ENCODE data around the gene PSMA5. TPM values are rescaled to one million over a fixed set of nuclear protein-coding genes. Genes with fewer than 3 reads are reported as not detected.

PSMA5 gene
- total and polyA plus RNA-seq, 2 of the 13 experiments (the other 11 are each of a cell fraction or from before 2014, with no cell fraction given): 140 to 169 TPM

DNA sequence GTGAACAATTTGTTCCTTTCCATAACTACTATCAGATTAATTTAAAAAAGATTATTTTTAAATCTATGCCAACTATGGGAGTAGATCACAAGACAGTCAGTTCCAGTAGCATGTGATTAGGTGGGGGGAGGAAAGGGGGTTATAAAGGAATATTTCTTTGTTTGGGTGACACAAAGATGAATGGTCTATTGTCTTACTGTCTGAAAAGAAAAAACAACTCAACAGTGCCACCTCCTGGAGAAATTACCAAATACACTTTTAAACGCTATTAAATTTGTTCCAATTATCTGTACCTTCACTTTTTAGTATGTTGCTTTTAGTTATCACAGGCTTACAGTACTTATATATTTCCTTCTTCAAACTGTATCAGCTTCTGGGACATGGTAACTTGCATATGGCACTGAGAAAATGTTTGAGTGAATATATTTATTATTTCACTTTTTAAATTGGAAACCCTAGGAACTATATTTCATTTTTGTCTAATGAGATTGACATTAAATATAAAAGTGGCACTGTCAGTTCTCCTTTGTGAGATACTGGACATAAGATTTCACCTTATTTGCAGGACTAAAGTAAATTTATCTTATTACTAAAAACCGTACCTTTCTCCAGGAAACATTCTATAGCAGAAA, 26.8 kb downstream of the PSMA5 start (continued):
- no peak for TF ChIP-seq MTA3 (CRISPR knock-in tag; IDR thresholded peaks at IDR 0.05)
- no peak for TF ChIP-seq SOX13 (IDR thresholded peaks at IDR 0.05)
- TF ChIP-seq SOX13 (CRISPR knock-in tag; conservative IDR thresholded peaks at IDR 0.05 in 1 of 2, IDR thresholded peaks at IDR 0.05 in 1 of 2): peak in 1 of 2 experiments; percentile 96; a peak in 2 of 4 replicates
- TF ChIP-seq ZFP36 (IDR thresholded peaks at IDR 0.05; ENCODE audit: borderline replicate concordance, low read depth, low read length, partially characterized antibody): no peak
- TF ChIP-seq ZNF350 (CRISPR knock-in tag; IDR thresholded peaks at IDR 0.05; ENCODE audit: borderline replicate concordance, low read depth): no peak
- no peak for TF ChIP-seq ZKSCAN5 (CRISPR knock-in tag; IDR thresholded peaks at IDR 0.05)
- 0 out of 2 replicates have a peak, but pooled peaks have one; percentile 17 for TF ChIP-seq ELF3 (CRISPR knock-in tag; IDR thresholded peaks at IDR 0.05)
- no peak for TF ChIP-seq ZBTB42 (CRISPR knock-in tag; IDR thresholded peaks at IDR 0.05)
- no peak for TF ChIP-seq FOSL1 (CRISPR knock-in tag; IDR thresholded peaks at IDR 0.05; ENCODE audit: borderline replicate concordance)
- TF ChIP-seq, protein P1, sequence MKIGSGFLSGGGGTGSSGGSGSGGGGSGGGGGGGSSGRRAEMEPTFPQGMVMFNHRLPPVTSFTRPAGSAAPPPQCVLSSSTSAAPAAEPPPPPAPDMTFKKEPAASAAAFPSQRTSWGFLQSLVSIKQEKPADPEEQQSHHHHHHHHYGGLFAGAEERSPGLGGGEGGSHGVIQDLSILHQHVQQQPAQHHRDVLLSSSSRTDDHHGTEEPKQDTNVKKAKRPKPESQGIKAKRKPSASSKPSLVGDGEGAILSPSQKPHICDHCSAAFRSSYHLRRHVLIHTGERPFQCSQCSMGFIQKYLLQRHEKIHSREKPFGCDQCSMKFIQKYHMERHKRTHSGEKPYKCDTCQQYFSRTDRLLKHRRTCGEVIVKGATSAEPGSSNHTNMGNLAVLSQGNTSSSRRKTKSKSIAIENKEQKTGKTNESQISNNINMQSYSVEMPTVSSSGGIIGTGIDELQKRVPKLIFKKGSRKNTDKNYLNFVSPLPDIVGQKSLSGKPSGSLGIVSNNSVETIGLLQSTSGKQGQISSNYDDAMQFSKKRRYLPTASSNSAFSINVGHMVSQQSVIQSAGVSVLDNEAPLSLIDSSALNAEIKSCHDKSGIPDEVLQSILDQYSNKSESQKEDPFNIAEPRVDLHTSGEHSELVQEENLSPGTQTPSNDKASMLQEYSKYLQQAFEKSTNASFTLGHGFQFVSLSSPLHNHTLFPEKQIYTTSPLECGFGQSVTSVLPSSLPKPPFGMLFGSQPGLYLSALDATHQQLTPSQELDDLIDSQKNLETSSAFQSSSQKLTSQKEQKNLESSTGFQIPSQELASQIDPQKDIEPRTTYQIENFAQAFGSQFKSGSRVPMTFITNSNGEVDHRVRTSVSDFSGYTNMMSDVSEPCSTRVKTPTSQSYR (CRISPR knock-in tag; IDR thresholded peaks at IDR 0.05; ENCODE audit: borderline replicate concordance): peak; percentile 21; the same call in 1 of the 2 replicates
- TF ChIP-seq MXI1 (IDR thresholded peaks at IDR 0.05; ENCODE audit: borderline replicate concordance, low read depth, low read length): 0 out of 3 replicates have a peak, but pooled peaks have one; percentile 21
- TF ChIP-seq ZBTB3 (CRISPR knock-in tag; IDR thresholded peaks at IDR 0.05; ENCODE audit: borderline replicate concordance, low read depth): no peak
- TF ChIP-seq, protein P2, sequence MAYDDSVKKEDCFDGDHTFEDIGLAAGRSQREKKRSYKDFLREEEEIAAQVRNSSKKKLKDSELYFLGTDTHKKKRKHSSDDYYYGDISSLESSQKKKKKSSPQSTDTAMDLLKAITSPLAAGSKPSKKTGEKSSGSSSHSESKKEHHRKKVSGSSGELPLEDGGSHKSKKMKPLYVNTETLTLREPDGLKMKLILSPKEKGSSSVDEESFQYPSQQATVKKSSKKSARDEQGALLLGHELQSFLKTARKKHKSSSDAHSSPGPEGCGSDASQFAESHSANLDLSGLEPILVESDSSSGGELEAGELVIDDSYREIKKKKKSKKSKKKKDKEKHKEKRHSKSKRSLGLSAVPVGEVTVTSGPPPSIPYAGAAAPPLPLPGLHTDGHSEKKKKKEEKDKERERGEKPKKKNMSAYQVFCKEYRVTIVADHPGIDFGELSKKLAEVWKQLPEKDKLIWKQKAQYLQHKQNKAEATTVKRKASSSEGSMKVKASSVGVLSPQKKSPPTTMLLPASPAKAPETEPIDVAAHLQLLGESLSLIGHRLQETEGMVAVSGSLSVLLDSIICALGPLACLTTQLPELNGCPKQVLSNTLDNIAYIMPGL (CRISPR knock-in tag; IDR thresholded peaks at IDR 0.05; ENCODE audit: borderline replicate concordance in 1 of 2, low read depth in 1 of 2): no peak
- no peak for TF ChIP-seq ARID2 (CRISPR knock-in tag; IDR thresholded peaks at IDR 0.05; ENCODE audit: borderline replicate concordance)
- TF ChIP-seq STAG1 (CRISPR knock-in tag; IDR thresholded peaks at IDR 0.05): peak; percentile 81
- TF ChIP-seq SOX5 (CRISPR knock-in tag; IDR thresholded peaks at IDR 0.05; ENCODE audit: borderline replicate concordance): peak; percentile 93
- TF ChIP-seq RAD21 (CRISPR knock-in tag; IDR thresholded peaks at IDR 0.05): peak; percentile 61; the same call in 1 of the 2 replicates
- no peak for TF ChIP-seq FOXO1 (CRISPR knock-in tag; IDR thresholded peaks at IDR 0.05)
- TF ChIP-seq, protein P3, sequence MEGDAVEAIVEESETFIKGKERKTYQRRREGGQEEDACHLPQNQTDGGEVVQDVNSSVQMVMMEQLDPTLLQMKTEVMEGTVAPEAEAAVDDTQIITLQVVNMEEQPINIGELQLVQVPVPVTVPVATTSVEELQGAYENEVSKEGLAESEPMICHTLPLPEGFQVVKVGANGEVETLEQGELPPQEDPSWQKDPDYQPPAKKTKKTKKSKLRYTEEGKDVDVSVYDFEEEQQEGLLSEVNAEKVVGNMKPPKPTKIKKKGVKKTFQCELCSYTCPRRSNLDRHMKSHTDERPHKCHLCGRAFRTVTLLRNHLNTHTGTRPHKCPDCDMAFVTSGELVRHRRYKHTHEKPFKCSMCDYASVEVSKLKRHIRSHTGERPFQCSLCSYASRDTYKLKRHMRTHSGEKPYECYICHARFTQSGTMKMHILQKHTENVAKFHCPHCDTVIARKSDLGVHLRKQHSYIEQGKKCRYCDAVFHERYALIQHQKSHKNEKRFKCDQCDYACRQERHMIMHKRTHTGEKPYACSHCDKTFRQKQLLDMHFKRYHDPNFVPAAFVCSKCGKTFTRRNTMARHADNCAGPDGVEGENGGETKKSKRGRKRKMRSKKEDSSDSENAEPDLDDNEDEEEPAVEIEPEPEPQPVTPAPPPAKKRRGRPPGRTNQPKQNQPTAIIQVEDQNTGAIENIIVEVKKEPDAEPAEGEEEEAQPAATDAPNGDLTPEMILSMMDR (CRISPR knock-in tag; IDR thresholded peaks at IDR 0.05): peak; percentile 69
